ENCODE data around the gene NUP85.
"Not testable (repeated sequence)": the region's sequence is repeated elsewhere in the genome, so short reads cannot be mapped to it uniquely, and the experiment has no call there.

The NUP85 gene

GRCh38 chr17:75205037-75205792 lies at the start of gene NUP85:
Gene NUP85 (plus strand): TSS chr17:75205679. CDS start chr17:75205762, 83 bp downstream.
- peak; percentile 92 for DNase-seq

- DNase-seq = not testable (repeated sequence)
Observed at GRCh38 chr17:75158480-75158879, 47.0 kb upstream of the NUP85 start.

- DNase-seq = no peak
Observed at GRCh38 chr17:75159196-75160031, 46.1 kb upstream of the NUP85 start.

GRCh38 chr17:75160211-75160610 lies 45.3 kb upstream of the NUP85 start:
- no peak for DNase-seq

- no peak for DNase-seq
Observed at GRCh38 chr17:75163074-75163473, 42.4 kb upstream of the NUP85 start.

GRCh38 chr17:75164606-75165005 lies 40.9 kb upstream of the NUP85 start:
- not testable (repeated sequence) for DNase-seq

GRCh38 chr17:75168998-75169397 lies 36.5 kb upstream of the NUP85 start:
- DNase-seq = no peak

GRCh38 chr17:75173526-75173925 lies 32.0 kb upstream of the NUP85 start:
- DNase-seq = no peak

- no peak for DNase-seq
Observed at GRCh38 chr17:75174996-75175395, 30.5 kb upstream of the NUP85 start.

GRCh38 chr17:75176625-75177024 lies 28.9 kb upstream of the NUP85 start:
- no peak for DNase-seq

- DNase-seq = no peak
Observed at GRCh38 chr17:75178453-75178852, 27.0 kb upstream of the NUP85 start.

GRCh38 chr17:75181110-75181509 lies 24.4 kb upstream of the NUP85 start:
- no peak for DNase-seq

- DNase-seq = no peak
Observed at GRCh38 chr17:75181608-75182318, 23.7 kb upstream of the NUP85 start.

- no peak for DNase-seq
Observed at GRCh38 chr17:75182319-75182568, 23.2 kb upstream of the NUP85 start.

- DNase-seq = peak; percentile 77
Observed at GRCh38 chr17:75182569-75183436, 22.7 kb upstream of the NUP85 start, which contains the start of gene SUMO2. Gene SUMO2 (minus strand): TSS chr17:75182959. CDS start chr17:75182834, 125 bp downstream.

- DNase-seq = no peak
Observed at GRCh38 chr17:75183999-75184884, 21.2 kb upstream of the NUP85 start.

GRCh38 chr17:75188614-75189013 lies 16.9 kb upstream of the NUP85 start:
- no peak for DNase-seq

- DNase-seq = no peak
Observed at GRCh38 chr17:75191584-75191983, 13.9 kb upstream of the NUP85 start.

- no peak for DNase-seq
Observed at GRCh38 chr17:75194879-75195278, 10.6 kb upstream of the NUP85 start.

GRCh38 chr17:75199886-75200618 lies 5.4 kb upstream of the NUP85 start:
- no peak for DNase-seq

- no peak for DNase-seq
Observed at GRCh38 chr17:75205793-75206163, 299 bp downstream of the NUP85 start.

All from NCI-H526 treated with DMSO at 0.1 percent for 48 hours (cell line).